HepG2 (cell line): Measurements from ENCODE around the gene EIF5B. TPM values are rescaled to one million over a fixed set of nuclear protein-coding genes. Genes with fewer than 3 reads are reported as not detected.

Source experiments
- ARID4A ChIP-seq: sonication (generic); formaldehyde crosslinking; IDR thresholded peaks from 2 replicates; pipeline ENCODE4 v1.5.0; 2020; ENCODE audit warnings: mild to moderate bottlenecking, missing genetic modification reagents, borderline replicate concordance
- BORCS8-MEF2B ChIP-seq: sonication (generic); formaldehyde crosslinking; IDR thresholded peaks from 2 replicates; pipeline ENCODE4 v1.8.0; 2022; ENCODE audit warnings: mild to moderate bottlenecking, missing genetic modification reagents
- CENPBD1 ChIP-seq: sonication (generic); formaldehyde crosslinking; IDR thresholded peaks from 2 replicates; pipeline ENCODE4 v1.8.0; 2022; ENCODE audit warnings: missing genetic modification reagents, low read depth, mild to moderate bottlenecking, borderline replicate concordance
- ETV5 ChIP-seq: IDR thresholded peaks from 2 replicates; pipeline ENCODE4 v1.6.1; 2018; ENCODE audit warnings: missing biosample characterization, missing genetic modification reagents, inconsistent platforms, borderline replicate concordance
- KDM4B ChIP-seq: sonication (generic); formaldehyde crosslinking; IDR thresholded peaks from 2 replicates; pipeline ENCODE4 v1.4.0; 2020; ENCODE audit warnings: missing genetic modification reagents
- KDM5A ChIP-seq: fragments of 200-600 bp; sonication (generic); IDR thresholded peaks from 2 replicates; pipeline ENCODE4 v1.7.0; 2018; ENCODE audit warnings: antibody characterized with exemption, mild to moderate bottlenecking, low read length, borderline replicate concordance
- KDM5B ChIP-seq: sonication (generic); formaldehyde crosslinking; IDR thresholded peaks from 2 replicates; pipeline ENCODE4 v1.4.0; 2020; ENCODE audit warnings: missing genetic modification reagents, mild to moderate bottlenecking, borderline replicate concordance
- LBX2 ChIP-seq: sonication (generic); formaldehyde crosslinking; IDR thresholded peaks from 2 replicates; pipeline ENCODE4 v1.5.0; 2020; ENCODE audit warnings: missing genetic modification reagents, mild to moderate bottlenecking, borderline replicate concordance
- NFYC ChIP-seq: IDR thresholded peaks from 2 replicates; pipeline ENCODE4 v1.6.1; 2016; ENCODE audit warnings: missing genetic modification reagents, missing compliant biosample characterization
- NR3C1 ChIP-seq: sonication (generic); formaldehyde crosslinking; IDR thresholded peaks from 2 replicates; pipeline ENCODE4 v1.4.0; 2020; ENCODE audit warnings: missing genetic modification reagents
- PAF1 ChIP-seq: IDR thresholded peaks from 2 replicates; pipeline ENCODE4 v1.6.1; 2016; ENCODE audit warnings: missing genetic modification reagents, missing compliant biosample characterization
- PTBP1 ChIP-seq: fragments of 200-400 bp; formaldehyde crosslinking; IDR thresholded peaks from 2 replicates; pipeline ENCODE4 v1.6.1; 2018; ENCODE audit warnings: low read length, low read depth; ENCODE audit not compliant: poor library complexity, severe bottlenecking
- RFX1 ChIP-seq: fragments of 450-650 bp; IDR thresholded peaks from 2 replicates; pipeline ENCODE4 v1.6.1; 2017
- STAT5B ChIP-seq: sonication (generic); formaldehyde crosslinking; IDR thresholded peaks from 2 replicates; pipeline ENCODE4 v1.4.0; 2020; ENCODE audit warnings: missing genetic modification reagents
- THAP8 ChIP-seq: sonication (generic); formaldehyde crosslinking; IDR thresholded peaks from 2 replicates; pipeline ENCODE4 v1.5.1; 2020; ENCODE audit warnings: missing genetic modification reagents, mild to moderate bottlenecking, borderline replicate concordance
- TRAFD1 ChIP-seq: sonication (generic); formaldehyde crosslinking; IDR thresholded peaks from 2 replicates; pipeline ENCODE4 v1.5.1; 2020; ENCODE audit warnings: missing genetic modification reagents, mild to moderate bottlenecking, borderline replicate concordance
- ZNF232 ChIP-seq: sonication (generic); formaldehyde crosslinking; IDR thresholded peaks from 2 replicates; pipeline ENCODE4 v1.4.0; 2020; ENCODE audit warnings: missing genetic modification reagents, borderline replicate concordance
- ZNF275 ChIP-seq: sonication (generic); formaldehyde crosslinking; IDR thresholded peaks from 2 replicates; pipeline ENCODE4 v1.8.0; 2022; ENCODE audit warnings: missing genetic modification reagents, mild to moderate bottlenecking, inconsistent platforms, borderline replicate concordance
- ZNF577 ChIP-seq: sonication (generic); formaldehyde crosslinking; IDR thresholded peaks from 2 replicates; pipeline ENCODE4 v1.4.0; 2020; ENCODE audit warnings: mild to moderate bottlenecking, low read depth, missing genetic modification reagents, borderline replicate concordance
- polyA plus RNA-seq, 8 experiments: library from polyadenylated mRNA; depleted of rRNA in 3 of 8; stranded (reverse) in 7 of 8; unstranded in 1 of 8; fragments of >200 nt; fragmentation: Illumina TruSeq in 4 of 8; extraction: Trizol in 4 of 8; gene quantifications; 2 replicates each; pipeline versions ENCODE4 v1.2.1 to v1.2.3, GENCODE V29; 2011 to 2016; ENCODE audit warnings: low read depth in 4 of 8, missing spikeins in 1 of 8, mixed read lengths in 1 of 8; ENCODE audit not compliant: insufficient read depth in 1 of 8
- total RNA-seq, 5 experiments: library from RNA; depleted of rRNA; stranded (reverse); fragments of >200 nt; fragmentation: Illumina TruSeq; extraction: Trizol; gene quantifications; 2 replicates each; pipeline ENCODE4 v1.2.3, GENCODE V29; 2016; ENCODE audit warnings: low read depth in 1 of 5

EIF5B gene
- total and polyA plus RNA-seq, 2 of the 13 experiments (the other 11 are each of a cell fraction or from before 2014, with no cell fraction given) = 8.8 to 32.1 TPM

GRCh38 chr2:99335911-99336803, 1.0 kb upstream of the EIF5B start, which contains the start of gene TXNDC9 (continued):
- TF ChIP-seq ZNF275 (CRISPR knock-in tag) (peak; percentile 36; the same call in 1 of the 2 replicates), RFX1 (no peak; the same call in 1 of the 2 replicates), KDM5B (no peak; the same call in none of the 2 replicates), PAF1 (CRISPR knock-in tag) (no peak), ARID4A (CRISPR knock-in tag) (peak; percentile 96), ETV5 (peak; percentile 84), CENPBD1 (no peak), ZNF232 (CRISPR knock-in tag) (peak; percentile 85; the same call in 1 of the 2 replicates), TRAFD1 (peak; percentile 98; the same call in 1 of the 2 replicates), PTBP1 (no peak), ZNF577 (CRISPR knock-in tag) (no peak), THAP8 (CRISPR knock-in tag) (no peak; the same call in 1 of the 2 replicates), BORCS8-MEF2B (CRISPR knock-in tag) (peak; percentile 80), NFYC (CRISPR knock-in tag) (peak; percentile 83), STAT5B (CRISPR knock-in tag) (0 out of 2 replicates have a peak, but pooled peaks have one; percentile 19), LBX2 (CRISPR knock-in tag) (no peak), NR3C1 (CRISPR knock-in tag) (no peak), KDM4B (peak; percentile 87), KDM5A (peak; percentile 89)
